ENCODE measurements around the gene DOCK4.
"Not testable (repeated sequence)": the region's sequence is repeated elsewhere in the genome, so short reads cannot be mapped to it uniquely, and the experiment has no call there.

DOCK4 gene

GRCh38 chr7:112129655-112130323 lies 76.4 kb downstream of the DOCK4 start:
- peak; percentile 89 for DNase-seq

- DNase-seq = peak; percentile 30
These were observed 77.5 kb downstream of the DOCK4 start for GRCh38 chr7:112128461-112129425.

GRCh38 chr7:112128041-112128440 lies 78.2 kb downstream of the DOCK4 start:
- DNase-seq = not testable (repeated sequence)

GRCh38 chr7:112125250-112125649 lies 80.9 kb downstream of the DOCK4 start:
- DNase-seq = no peak

GRCh38 chr7:112124061-112124766 lies 82.0 kb downstream of the DOCK4 start:
- DNase-seq = no peak

GRCh38 chr7:112122798-112123197 lies 83.4 kb downstream of the DOCK4 start:
- DNase-seq = no peak

- DNase-seq = no peak
These were observed 84.1 kb downstream of the DOCK4 start for GRCh38 chr7:112122144-112122543.

- DNase-seq = no peak
These were observed 84.9 kb downstream of the DOCK4 start for GRCh38 chr7:112121318-112121717.

- no peak for DNase-seq
These were observed 85.4 kb downstream of the DOCK4 start for GRCh38 chr7:112120696-112121217.

GRCh38 chr7:112118581-112119566 lies 87.3 kb downstream of the DOCK4 start:
- DNase-seq = no peak

GRCh38 chr7:112116894-112117293 lies 89.3 kb downstream of the DOCK4 start:
- peak; percentile 75 for DNase-seq

- no peak for DNase-seq
These were observed 89.8 kb downstream of the DOCK4 start for GRCh38 chr7:112116358-112116757.

- DNase-seq = no peak
These were observed 90.3 kb downstream of the DOCK4 start for GRCh38 chr7:112115880-112116279.

- DNase-seq = no peak
These were observed 92.2 kb downstream of the DOCK4 start for GRCh38 chr7:112113913-112114575.

GRCh38 chr7:112112822-112113255 lies 93.4 kb downstream of the DOCK4 start:
- no peak for DNase-seq

- DNase-seq = no peak
These were observed 95.5 kb downstream of the DOCK4 start for GRCh38 chr7:112110651-112111050.

- no peak for DNase-seq
These were observed 96.0 kb downstream of the DOCK4 start for GRCh38 chr7:112110175-112110574.

GRCh38 chr7:112108981-112109380 lies 97.2 kb downstream of the DOCK4 start:
- DNase-seq = no peak

- no peak for DNase-seq
These were observed 100.3 kb downstream of the DOCK4 start for GRCh38 chr7:112105584-112106530.

GRCh38 chr7:112104120-112104519 lies 102.1 kb downstream of the DOCK4 start:
- no peak for DNase-seq
